K562 (cell line): Measurements from ENCODE around the gene FAM117B. TPM values are rescaled to one million over a fixed set of nuclear protein-coding genes. Genes with fewer than 3 reads are reported as not detected.

Experiments
- BDP1 ChIP-seq: IDR thresholded peaks from 3 replicates; pipeline ENCODE4 v1.6.1; 2011; ENCODE audit not compliant: insufficient read length, insufficient read depth
- CBFA2T2 ChIP-seq: fragments of 450-650 bp; conservative IDR thresholded peaks from 2 replicates; pipeline ENCODE4 v1.6.1; 2017; ENCODE audit warnings: mild to moderate bottlenecking
- FOXJ2 ChIP-seq: fragments of 200-800 bp; sonication (Bioruptor generic); IDR thresholded peaks from 2 replicates; pipeline ENCODE4 v1.6.1; 2016; ENCODE audit warnings: missing genetic modification characterization, missing compliant biosample characterization
- GATA2 ChIP-seq: sonication (generic); formaldehyde crosslinking; IDR thresholded peaks from 2 replicates; pipeline ENCODE4 v1.4.0; 2020; ENCODE audit warnings: mild to moderate bottlenecking, missing genetic modification reagents
- MAZ ChIP-seq, 2 experiments: fragments of 450-650 bp in 1 of 2; sonication (generic) in 1 of 2; formaldehyde crosslinking; IDR thresholded peaks in 1 of 2; conservative IDR thresholded peaks in 1 of 2; 2 replicates each; pipeline versions ENCODE4 v1.4.0 to v1.5.0; 2020; ENCODE audit warnings: mild to moderate bottlenecking in 1 of 2, missing genetic modification reagents in 1 of 2
- NR1H2 ChIP-seq: sonication (generic); formaldehyde crosslinking; IDR thresholded peaks from 2 replicates; pipeline ENCODE4 v1.4.0; 2020; ENCODE audit warnings: mild to moderate bottlenecking, missing genetic modification reagents
- RAD21 ChIP-seq, 2 experiments: fragments of 250-450 bp in 1 of 2; fragments of 450-650 bp in 1 of 2; sonication (Bioruptor Pico) in 1 of 2; formaldehyde crosslinking in 1 of 2; IDR thresholded peaks in 1 of 2; conservative IDR thresholded peaks in 1 of 2; 2 replicates each; pipeline versions ENCODE4 v1.4.0 to v1.8.0; 2020 to 2022; ENCODE audit warnings: mild to moderate bottlenecking in 2 of 2, moderate library complexity in 1 of 2
- SAFB ChIP-seq: fragments of 200-400 bp; formaldehyde crosslinking; IDR thresholded peaks from 2 replicates; pipeline ENCODE4 v1.6.1; 2017; ENCODE audit warnings: low read depth, low read length, borderline replicate concordance
- SIRT6 ChIP-seq: IDR thresholded peaks from one replicate; pipeline ENCODE4 v1.6.1; 2012; ENCODE audit warnings: low read depth, mild to moderate bottlenecking, control low read depth, inconsistent platforms, low read length, moderate library complexity
- SREBF1 ChIP-seq: fragments of 150-350 bp; IDR thresholded peaks from 2 replicates; pipeline ENCODE4 v1.6.1; 2014; ENCODE audit warnings: antibody characterized with exemption, low read depth, low read length, borderline replicate concordance
- STAG1 ChIP-seq: sonication (generic); formaldehyde crosslinking; IDR thresholded peaks from 2 replicates; pipeline ENCODE4 v1.5.0; 2020; ENCODE audit warnings: missing genetic modification reagents, borderline replicate concordance
- TFE3 ChIP-seq: fragments of 450-650 bp; formaldehyde crosslinking; IDR thresholded peaks from 2 replicates; pipeline ENCODE4 v1.4.0; 2020; ENCODE audit warnings: mild to moderate bottlenecking, mixed read lengths
- ZBTB1 ChIP-seq: sonication (generic); formaldehyde crosslinking; IDR thresholded peaks from 2 replicates; pipeline ENCODE4 v1.8.1; 2023; ENCODE audit warnings: missing genetic modification reagents, low read depth, mild to moderate bottlenecking, borderline replicate concordance
- ZNF12 ChIP-seq: sonication (generic); formaldehyde crosslinking; IDR thresholded peaks from 2 replicates; pipeline ENCODE4 v1.4.0; 2020; ENCODE audit warnings: mild to moderate bottlenecking, missing genetic modification reagents
- ZNF165 ChIP-seq: fragments of 250-450 bp; sonication (Bioruptor Pico); IDR thresholded peaks from 2 replicates; pipeline ENCODE4 v1.4.0; 2020; ENCODE audit warnings: borderline replicate concordance
- ZNF512 ChIP-seq: IDR thresholded peaks from 2 replicates; pipeline ENCODE4 v1.6.1; 2016; ENCODE audit warnings: missing genetic modification characterization, missing compliant biosample characterization
- ZNF583 ChIP-seq: fragments of 250-450 bp; sonication (Bioruptor Pico); IDR thresholded peaks from 2 replicates; pipeline ENCODE4 v1.4.0; 2020
- ZNF586 ChIP-seq: fragments of 450-650 bp; formaldehyde crosslinking; conservative IDR thresholded peaks from 2 replicates; pipeline ENCODE4 v1.4.0; 2020; ENCODE audit warnings: mild to moderate bottlenecking, moderate library complexity
- ZNF609 ChIP-seq: sonication (generic); formaldehyde crosslinking; IDR thresholded peaks from 2 replicates; pipeline ENCODE4 v1.8.1; 2023; ENCODE audit warnings: missing genetic modification reagents, mild to moderate bottlenecking, borderline replicate concordance
- ZNF695 ChIP-seq: fragments of 450-650 bp; formaldehyde crosslinking; IDR thresholded peaks from 2 replicates; pipeline ENCODE4 v1.4.0; 2020; ENCODE audit warnings: mild to moderate bottlenecking, moderate library complexity
- polyA plus RNA-seq, 8 experiments: library from polyadenylated mRNA; depleted of rRNA in 4 of 8; stranded (reverse) in 5 of 8; unstranded in 3 of 8; fragments of >200 nt; fragmentation: Nextera tagmentation in 2 of 8; fragmentation: Illumina TruSeq in 1 of 8; extraction: Ambion mirVana in 2 of 8; extraction: Trizol in 1 of 8; gene quantifications; 2 replicates each; pipeline versions ENCODE4 v1.2.1 to v1.2.3, GENCODE V29; 2011 to 2014; ENCODE audit warnings: inconsistent platforms in 1 of 8, missing spikeins in 1 of 8
- total RNA-seq, 7 experiments: library from RNA; depleted of rRNA in 6 of 7; stranded (reverse); fragments of >200 nt in 6 of 7; fragmentation: Illumina TruSeq in 2 of 7; extraction: Trizol in 2 of 7; gene quantifications; 2 replicates each; pipeline versions ENCODE4 v1.2.1 to v1.2.3, GENCODE V29; 2011 to 2021; ENCODE audit warnings: low replicate concordance in 1 of 7

Gene FAM117B
- total and polyA plus RNA-seq, 9 of the 15 experiments (the other 6 are each of a cell fraction or from before 2014, with no cell fraction given) = 1.6 to 5.2 (median 2.6) TPM

GRCh38 chr2:202588647-202589581 lies 45.9 kb upstream of the FAM117B start (continued):
- TF ChIP-seq ZNF695 (CRISPR knock-in tag) (no peak), ZBTB1 (CRISPR knock-in tag) (no peak), ZNF12 (CRISPR knock-in tag) (no peak), ZNF583 (CRISPR knock-in tag) (no peak), SREBF1 (no peak), MAZ (CRISPR knock-in tag; conservative IDR thresholded peaks at IDR 0.05 in 1 of 2, IDR thresholded peaks at IDR 0.05 in 1 of 2) (0 out of 4 replicates have a peak, but pooled peaks of 1 of the 2 experiments have one; percentile 32), ZNF586 (CRISPR knock-in tag) (no peak), TFE3 (CRISPR knock-in tag) (no peak), ZNF512 (tag) (no peak), SIRT6 (no peak), GATA2 (CRISPR knock-in tag) (no peak), NR1H2 (CRISPR knock-in tag) (no peak), CBFA2T2 (no peak), SAFB (no peak), FOXJ2 (tag) (no peak), STAG1 (CRISPR knock-in tag) (peak; percentile 66), ZNF165 (CRISPR knock-in tag) (no peak), BDP1 (no peak), RAD21 (CRISPR knock-in tag; conservative IDR thresholded peaks at IDR 0.05 in 1 of 2, IDR thresholded peaks at IDR 0.05 in 1 of 2) (peak; percentile 70 to 83), ZNF609 (no peak)
